ENCODE data around the gene NPSR1. TPM values are rescaled to one million over a fixed set of nuclear protein-coding genes. Genes with fewer than 3 reads are reported as not detected.

The NPSR1 gene
- total RNA-seq, 3 donors from 2014 or later (not counting 1 experiment from before 2014, with no cell fraction given): not detected

DNA sequence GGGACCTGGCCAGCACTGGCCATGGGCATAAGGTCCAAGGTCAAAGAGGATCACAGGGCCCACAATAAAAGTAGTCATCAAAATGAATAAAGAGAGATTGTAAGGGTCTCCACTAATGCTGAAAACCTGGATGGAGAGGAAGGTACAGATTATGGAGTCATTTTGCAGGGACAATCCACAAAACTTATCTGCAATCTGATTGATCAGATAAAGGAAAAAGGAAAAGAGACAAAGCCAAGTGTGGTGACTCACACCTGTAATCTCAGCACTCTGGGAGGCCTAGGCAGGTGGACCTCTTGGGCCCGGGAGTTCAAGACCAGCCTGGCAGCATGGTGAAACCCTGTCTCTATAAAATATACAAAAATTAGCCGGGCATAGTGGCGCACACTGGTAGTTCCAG lies 174.0 kb downstream of the NPSR1 start:
- intact Hi-C loops (cut with micrococcal nuclease): no loop called here
- H3K4me1 ChIP-seq (ENCODE audit: control insufficient read depth, insufficient read depth, low read length): no peaks in the 10 kb centered on the region
- TF ChIP-seq, protein P1, sequence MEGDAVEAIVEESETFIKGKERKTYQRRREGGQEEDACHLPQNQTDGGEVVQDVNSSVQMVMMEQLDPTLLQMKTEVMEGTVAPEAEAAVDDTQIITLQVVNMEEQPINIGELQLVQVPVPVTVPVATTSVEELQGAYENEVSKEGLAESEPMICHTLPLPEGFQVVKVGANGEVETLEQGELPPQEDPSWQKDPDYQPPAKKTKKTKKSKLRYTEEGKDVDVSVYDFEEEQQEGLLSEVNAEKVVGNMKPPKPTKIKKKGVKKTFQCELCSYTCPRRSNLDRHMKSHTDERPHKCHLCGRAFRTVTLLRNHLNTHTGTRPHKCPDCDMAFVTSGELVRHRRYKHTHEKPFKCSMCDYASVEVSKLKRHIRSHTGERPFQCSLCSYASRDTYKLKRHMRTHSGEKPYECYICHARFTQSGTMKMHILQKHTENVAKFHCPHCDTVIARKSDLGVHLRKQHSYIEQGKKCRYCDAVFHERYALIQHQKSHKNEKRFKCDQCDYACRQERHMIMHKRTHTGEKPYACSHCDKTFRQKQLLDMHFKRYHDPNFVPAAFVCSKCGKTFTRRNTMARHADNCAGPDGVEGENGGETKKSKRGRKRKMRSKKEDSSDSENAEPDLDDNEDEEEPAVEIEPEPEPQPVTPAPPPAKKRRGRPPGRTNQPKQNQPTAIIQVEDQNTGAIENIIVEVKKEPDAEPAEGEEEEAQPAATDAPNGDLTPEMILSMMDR (IDR thresholded peaks at IDR 0.05): no peak
- H3K9me3 ChIP-seq (ENCODE audit: control insufficient read depth, insufficient read depth, low read length): no peaks in the 10 kb centered on the region
- no peak overlapping the region for H3K4me3 Mint-ChIP-seq
- peaks cover 0 to 6% of the 10 kb centered on the region in 2 donors for H3K27me3 Mint-ChIP-seq (ENCODE audit: low read depth in 2 of 2)
- DNase-seq (no peak), ATAC-seq (no peak)
- H3K9me3 Mint-ChIP-seq: no peaks in the 10 kb centered on the region
- no peaks in the 10 kb centered on the region for H3K36me3 ChIP-seq (ENCODE audit: control insufficient read depth, insufficient read depth, low read length)
- no peaks in the 10 kb centered on the region for H3K27me3 ChIP-seq (ENCODE audit: control insufficient read depth, insufficient read depth, low read length)
- no peak overlapping the region for H3K4me3 ChIP-seq (ENCODE audit: low read length)
- no peak overlapping the region for H3K27ac Mint-ChIP-seq
- H3K27ac ChIP-seq (ENCODE audit: low read length): no peak overlapping the region
- WGBS (ENCODE audit: insufficient coverage): 95% methylated on average over 3 of the region's 3 CpGs
- H3K4me1 Mint-ChIP-seq: no peaks in the 10 kb centered on the region
- H3K36me3 Mint-ChIP-seq: no peaks in the 10 kb centered on the region

DNA sequence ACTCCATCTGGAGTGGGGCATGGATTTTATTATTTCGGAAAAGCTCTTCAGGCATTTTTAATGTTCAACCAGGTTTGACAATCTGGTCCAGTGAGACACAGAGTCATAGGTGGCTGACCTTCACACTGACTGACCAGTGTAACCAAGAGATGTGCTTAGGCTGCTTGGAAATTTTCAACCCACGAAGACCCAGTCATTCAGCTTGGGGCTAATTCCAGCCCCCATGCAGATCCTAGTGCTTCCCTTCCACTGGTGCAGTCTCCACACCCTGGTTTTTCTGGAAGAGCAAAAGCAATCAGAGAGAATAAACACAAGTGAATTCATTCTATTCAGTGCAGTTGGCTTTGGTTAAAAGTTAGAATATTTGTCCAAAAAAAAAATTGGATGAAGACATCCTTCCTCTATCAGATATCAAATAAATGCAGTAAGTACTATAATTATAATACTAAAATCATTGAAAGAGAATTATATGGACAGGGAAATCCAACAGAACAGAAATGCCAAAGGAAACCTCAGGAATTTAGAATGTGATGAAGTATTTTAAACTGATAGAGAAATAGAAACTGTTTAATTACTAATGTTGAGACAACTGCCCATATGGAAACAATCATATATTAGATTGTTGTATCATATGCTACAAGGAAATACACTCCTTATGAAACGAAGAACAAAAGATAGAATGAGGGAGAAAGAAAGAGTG lies 178.0 kb downstream of the NPSR1 start:
- DNase-seq: no peak
- 69% methylated on average over 3 of the region's 3 CpGs for WGBS (ENCODE audit: insufficient coverage)
- TF ChIP-seq, protein P1 (IDR thresholded peaks at IDR 0.05): no peak

DNA sequence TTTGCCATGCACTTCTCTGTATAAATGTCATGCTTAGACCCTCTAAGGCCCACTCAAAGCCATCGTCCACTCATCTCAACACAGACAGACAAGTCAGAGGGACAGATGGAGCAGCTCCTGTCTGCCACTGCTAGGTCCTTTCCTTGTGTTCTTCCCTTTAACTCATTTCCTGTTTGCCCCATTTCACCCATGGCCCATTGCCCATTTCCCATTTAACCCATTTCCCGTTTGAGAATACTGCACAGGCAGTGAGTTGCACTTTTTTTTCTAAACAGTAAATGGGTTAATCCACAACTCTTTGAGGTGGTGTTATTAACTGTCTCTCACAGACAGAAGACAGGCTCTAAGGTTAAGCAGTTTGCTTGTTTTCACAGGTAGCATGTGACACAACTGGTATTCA lies 179.3 kb downstream of the NPSR1 start:
- no peak overlapping the region for H3K27ac ChIP-seq (ENCODE audit: low read length)
- H3K4me3 Mint-ChIP-seq: no peak overlapping the region

More for the DNA sequence above, 178.0 kb downstream of the NPSR1 start:
- no peak overlapping the region for H3K4me3 ChIP-seq (ENCODE audit: low read length)
- H3K27ac Mint-ChIP-seq: no peak overlapping the region
- no peaks in the 10 kb centered on the region for H3K9me3 ChIP-seq (ENCODE audit: control insufficient read depth, insufficient read depth, low read length)
- H3K4me1 ChIP-seq (ENCODE audit: control insufficient read depth, insufficient read depth, low read length): no peaks in the 10 kb centered on the region
- no peak overlapping the region for H3K27ac ChIP-seq (ENCODE audit: low read length)
- no peaks in the 10 kb centered on the region for H3K36me3 ChIP-seq (ENCODE audit: control insufficient read depth, insufficient read depth, low read length)
- H3K9me3 Mint-ChIP-seq: no peaks in the 10 kb centered on the region
- no peak overlapping the region for H3K4me3 Mint-ChIP-seq
- no peaks in the 10 kb centered on the region for H3K4me1 Mint-ChIP-seq
- ATAC-seq: no peak
- no peaks in the 10 kb centered on the region for H3K27me3 ChIP-seq (ENCODE audit: control insufficient read depth, insufficient read depth, low read length)
- H3K36me3 Mint-ChIP-seq: no peaks in the 10 kb centered on the region
- peaks cover 0 to 14% of the 10 kb centered on the region in 2 donors for H3K27me3 Mint-ChIP-seq (ENCODE audit: low read depth in 2 of 2)
- intact Hi-C loops (cut with micrococcal nuclease): no loop called here

More for the DNA sequence above, 179.3 kb downstream of the NPSR1 start:
- ATAC-seq (no peak), DNase-seq (no peak)
- Mint-ChIP-seq H3K9me3 (no peaks in the 10 kb centered on the region), H3K4me1 (no peaks in the 10 kb centered on the region), H3K27me3 (ENCODE audit: low read depth in 2 of 2) (peaks cover 0 to 14% of the 10 kb centered on the region in 2 donors), H3K36me3 (no peaks in the 10 kb centered on the region), H3K27ac (no peak overlapping the region)
- H3K36me3 ChIP-seq (ENCODE audit: control insufficient read depth, insufficient read depth, low read length): no peaks in the 10 kb centered on the region
- H3K27me3 ChIP-seq (ENCODE audit: control insufficient read depth, insufficient read depth, low read length): no peaks in the 10 kb centered on the region
- intact Hi-C loops (cut with micrococcal nuclease): no loop called here
- 42% methylated on average over 2 of the region's 2 CpGs for WGBS (ENCODE audit: insufficient coverage)
- H3K4me1 ChIP-seq (ENCODE audit: control insufficient read depth, insufficient read depth, low read length): no peaks in the 10 kb centered on the region
- no peak overlapping the region for H3K4me3 ChIP-seq (ENCODE audit: low read length)
- TF ChIP-seq, protein P1 (IDR thresholded peaks at IDR 0.05): no peak
- no peaks in the 10 kb centered on the region for H3K9me3 ChIP-seq (ENCODE audit: control insufficient read depth, insufficient read depth, low read length)
